GM18517 (cell line): ENCODE data around the gene RARRES2.

ENCODE experiments used
- ATAC-seq: cut with Tn5 transposase; IDR thresholded peaks from one replicate; pipeline ENCODE4 v1.9.1; 2021; ENCODE audit warnings: mild to moderate bottlenecking, moderate library complexity; ENCODE audit not compliant: unreplicated experiment

RARRES2 gene

DNA sequence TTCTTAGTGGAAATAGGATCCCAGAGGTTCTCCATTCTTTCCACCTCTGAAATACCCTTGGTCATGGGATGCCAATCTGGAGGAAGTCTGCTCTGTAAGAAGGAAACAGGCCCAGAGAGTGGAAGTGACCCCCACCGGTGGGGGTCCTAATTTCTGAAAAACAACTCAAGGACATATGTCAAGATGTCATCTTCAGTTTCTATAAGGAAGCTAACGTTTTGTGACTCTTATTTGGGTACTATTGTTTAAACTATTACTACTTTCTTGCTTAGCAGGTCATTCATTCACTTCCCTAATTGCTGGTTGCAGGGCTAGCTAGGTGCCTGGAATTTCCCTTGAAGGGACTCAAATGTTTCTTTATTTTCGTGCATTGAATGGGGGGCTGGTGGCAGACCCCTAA is 35.8 kb upstream of the RARRES2 start:
- ATAC-seq = no peak

DNA sequence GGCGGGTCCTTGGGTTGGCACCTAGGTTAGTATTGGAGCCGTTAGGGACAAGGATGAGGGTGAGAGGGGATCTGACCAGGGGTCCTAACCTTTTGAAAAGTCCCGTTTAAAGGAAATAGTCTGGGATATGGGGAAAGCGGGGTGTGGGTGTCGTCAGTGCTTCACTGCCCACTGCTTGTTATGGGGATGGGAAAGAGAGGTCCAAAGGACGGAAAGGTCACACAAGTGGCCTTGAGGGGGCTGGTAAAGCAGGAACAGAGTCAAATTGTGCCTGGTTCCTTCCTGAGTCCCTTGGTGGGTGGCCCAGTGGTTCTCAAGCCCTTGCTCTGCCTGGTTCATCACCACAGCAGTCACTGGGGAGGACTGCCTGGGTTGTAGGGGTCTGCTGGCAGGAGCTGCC is 35.1 kb upstream of the RARRES2 start:
- ATAC-seq = no peak

DNA sequence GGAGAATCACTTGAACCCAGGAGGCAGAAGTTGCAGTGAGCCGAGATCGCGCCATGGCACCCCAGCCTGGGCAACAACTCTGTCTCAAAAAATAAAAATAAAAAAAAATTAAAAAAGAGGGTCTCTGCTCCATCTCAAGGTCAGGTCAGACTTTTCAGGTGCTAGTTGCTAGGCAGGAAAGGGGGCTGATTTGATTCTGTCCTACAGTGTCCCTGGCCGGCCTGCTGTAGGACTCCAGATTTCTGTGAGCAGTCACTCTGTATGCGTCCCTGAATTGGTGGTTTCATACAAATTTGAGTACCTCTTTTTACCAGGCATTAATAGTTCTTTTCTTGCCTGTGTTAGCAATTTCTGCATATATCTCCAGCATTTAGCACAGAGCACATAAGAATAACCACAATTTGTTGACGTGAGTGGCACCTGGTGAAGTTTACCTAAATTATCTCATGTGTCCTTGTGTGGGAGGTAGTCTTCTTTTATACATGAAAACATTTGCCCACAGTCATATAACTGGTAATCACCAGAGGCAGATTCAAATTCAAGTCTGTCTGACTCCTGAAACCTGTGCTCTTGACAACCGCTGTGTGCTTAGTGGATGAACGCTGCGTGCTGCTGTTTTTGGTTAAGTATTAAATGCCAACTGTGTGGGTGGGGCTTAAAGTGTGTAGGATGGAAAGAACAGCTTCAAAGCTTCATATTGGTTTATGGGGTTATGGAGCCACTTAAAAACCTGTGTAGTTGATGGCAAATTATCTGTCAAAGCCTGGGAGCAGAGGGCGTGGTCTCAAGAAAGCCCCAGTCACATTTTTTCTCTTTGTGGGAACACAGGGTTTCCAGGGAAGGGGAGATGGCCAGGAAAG is 34.5 kb upstream of the RARRES2 start:
- ATAC-seq = peak; percentile 44

DNA sequence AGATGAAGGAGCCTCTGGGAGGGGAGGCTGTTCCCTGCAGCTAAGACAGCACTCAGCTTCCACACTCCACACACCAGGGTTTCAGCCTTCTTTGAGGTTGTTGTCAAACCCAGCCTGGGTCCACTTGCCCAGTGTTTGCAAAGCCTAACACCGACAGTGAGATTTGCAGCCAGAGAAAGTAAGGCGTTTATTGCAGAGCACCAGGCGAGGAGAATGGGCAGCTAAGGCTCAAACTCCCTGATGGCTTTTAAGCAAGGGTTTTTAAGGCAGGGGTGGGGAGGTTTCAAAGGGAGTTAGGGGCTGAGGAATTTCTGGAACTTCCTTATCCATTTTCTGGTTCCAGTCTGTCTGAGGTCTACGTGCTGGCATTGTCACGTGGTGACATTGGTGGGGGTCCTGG is 33.0 kb upstream of the RARRES2 start:
- no peak for ATAC-seq

DNA sequence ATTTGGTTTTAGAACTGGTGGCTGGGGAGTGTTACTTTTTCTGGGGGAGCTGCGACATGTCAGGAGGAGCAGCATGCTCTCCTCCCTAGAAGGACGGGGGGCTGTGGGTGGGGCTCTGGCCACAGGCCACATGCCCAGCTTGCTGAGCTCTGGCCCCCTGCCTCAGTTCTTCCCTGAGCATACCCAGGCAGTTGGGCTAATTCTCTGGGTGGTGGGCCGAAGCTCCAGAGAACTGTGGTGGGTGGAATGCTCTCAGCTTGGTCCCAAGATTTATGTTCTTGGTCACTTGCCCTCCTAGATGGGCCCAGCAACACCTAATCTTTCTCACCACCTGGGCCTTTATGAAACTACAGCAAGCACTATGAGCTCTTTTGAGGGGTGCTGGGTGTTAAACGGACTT is 32.6 kb upstream of the RARRES2 start:
- ATAC-seq = no peak

DNA sequence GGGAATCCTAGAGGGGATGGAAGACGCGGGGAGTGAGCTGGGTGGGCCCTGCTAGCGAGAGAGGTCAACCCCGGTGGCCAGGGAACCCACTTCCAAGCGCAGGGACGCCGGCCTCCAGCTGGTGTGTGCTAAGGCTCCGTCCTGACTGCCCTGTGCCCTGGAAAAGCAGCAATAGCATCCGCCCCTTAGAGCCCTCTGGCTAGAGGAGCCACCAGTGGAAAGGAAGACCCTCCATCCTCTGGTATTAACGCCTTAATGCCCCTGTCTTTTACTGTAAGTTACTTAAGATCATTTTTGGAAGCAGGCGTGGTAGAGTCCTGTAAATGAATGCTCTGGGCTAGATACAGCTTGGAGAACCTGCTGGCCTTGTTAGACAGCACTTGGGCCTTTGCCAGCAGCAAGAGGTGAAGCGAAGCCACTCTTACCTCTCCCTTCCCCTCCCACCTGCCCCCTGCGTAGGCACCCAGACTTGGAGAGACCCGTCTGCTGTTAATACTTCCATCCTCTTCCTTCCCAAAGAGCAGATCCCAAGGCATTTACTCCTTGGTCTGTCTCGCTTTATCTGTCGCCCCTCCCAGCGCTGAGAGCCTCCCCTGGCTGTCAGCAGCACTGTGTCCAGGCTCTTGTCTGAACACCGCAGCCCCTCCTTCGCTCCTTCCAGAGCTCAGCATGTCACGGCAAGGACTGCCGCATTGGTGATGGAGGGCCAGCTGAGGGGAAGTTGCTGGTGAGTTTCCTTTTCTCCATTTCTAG is 31.8 kb upstream of the RARRES2 start:
- ATAC-seq = no peak

DNA sequence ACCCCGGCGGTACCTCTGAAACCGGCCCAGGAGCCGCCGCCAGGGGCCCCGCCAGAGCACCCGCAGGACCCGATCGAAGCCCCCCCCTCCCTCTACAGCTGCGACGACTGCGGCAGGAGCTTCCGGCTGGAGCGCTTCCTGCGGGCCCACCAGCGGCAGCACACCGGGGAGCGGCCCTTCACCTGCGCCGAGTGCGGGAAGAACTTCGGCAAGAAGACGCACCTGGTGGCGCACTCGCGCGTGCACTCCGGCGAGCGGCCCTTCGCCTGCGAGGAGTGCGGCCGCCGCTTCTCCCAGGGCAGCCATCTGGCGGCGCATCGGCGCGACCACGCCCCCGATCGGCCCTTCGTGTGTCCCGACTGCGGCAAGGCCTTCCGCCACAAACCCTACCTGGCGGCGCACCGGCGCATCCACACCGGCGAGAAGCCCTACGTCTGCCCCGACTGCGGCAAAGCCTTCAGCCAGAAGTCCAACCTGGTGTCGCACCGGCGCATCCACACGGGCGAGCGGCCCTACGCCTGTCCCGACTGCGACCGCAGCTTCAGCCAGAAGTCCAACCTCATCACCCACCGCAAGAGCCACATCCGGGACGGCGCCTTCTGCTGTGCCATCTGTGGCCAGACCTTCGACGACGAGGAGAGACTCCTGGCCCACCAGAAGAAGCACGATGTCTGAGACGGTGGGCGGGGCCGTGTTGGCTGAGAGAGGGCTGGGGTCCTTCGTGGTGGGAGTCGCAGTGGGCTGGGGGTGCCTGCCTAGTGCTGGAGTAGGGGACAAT is 31.0 kb upstream of the RARRES2 start:
- ATAC-seq = no peak

DNA sequence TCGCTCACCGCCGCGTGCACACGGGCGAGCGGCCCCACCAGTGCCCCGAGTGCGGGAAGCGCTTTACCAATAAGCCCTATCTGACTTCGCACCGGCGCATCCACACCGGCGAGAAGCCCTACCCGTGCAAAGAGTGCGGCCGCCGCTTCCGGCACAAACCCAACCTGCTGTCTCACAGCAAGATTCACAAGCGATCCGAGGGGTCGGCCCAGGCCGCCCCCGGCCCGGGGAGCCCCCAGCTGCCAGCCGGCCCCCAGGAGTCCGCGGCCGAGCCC is 30.5 kb upstream of the RARRES2 start:
- no peak for ATAC-seq

DNA sequence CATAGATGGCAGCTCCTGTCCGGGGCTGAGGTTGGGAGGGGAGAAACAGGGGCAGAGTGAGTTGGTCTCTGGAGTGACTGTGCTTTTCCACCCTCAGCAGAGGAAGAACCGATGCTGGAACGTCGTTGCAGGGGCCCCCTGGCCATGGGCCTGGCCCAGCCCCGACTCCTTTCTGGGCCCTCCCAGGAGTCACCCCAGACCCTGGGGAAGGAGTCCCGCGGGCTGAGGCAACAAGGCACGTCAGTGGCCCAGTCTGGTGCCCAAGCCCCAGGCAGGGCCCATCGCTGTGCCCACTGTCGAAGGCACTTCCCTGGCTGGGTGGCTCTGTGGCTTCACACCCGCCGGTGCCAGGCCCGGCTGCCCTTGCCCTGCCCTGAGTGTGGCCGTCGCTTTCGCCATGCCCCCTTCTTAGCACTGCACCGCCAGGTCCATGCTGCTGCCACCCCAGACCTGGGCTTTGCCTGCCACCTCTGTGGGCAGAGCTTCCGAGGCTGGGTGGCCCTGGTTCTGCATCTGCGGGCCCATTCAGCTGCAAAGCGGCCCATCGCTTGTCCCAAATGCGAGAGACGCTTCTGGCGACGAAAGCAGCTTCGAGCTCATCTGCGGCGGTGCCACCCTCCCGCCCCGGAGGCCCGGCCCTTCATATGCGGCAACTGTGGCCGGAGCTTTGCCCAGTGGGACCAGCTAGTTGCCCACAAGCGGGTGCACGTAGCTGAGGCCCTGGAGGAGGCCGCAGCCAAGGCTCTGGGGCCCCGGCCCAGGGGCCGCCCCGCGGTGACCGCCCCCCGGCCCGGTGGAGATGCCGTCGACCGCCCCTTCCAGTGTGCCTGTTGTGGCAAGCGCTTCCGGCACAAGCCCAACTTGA is 29.9 kb upstream of the RARRES2 start:
- no peak for ATAC-seq

DNA sequence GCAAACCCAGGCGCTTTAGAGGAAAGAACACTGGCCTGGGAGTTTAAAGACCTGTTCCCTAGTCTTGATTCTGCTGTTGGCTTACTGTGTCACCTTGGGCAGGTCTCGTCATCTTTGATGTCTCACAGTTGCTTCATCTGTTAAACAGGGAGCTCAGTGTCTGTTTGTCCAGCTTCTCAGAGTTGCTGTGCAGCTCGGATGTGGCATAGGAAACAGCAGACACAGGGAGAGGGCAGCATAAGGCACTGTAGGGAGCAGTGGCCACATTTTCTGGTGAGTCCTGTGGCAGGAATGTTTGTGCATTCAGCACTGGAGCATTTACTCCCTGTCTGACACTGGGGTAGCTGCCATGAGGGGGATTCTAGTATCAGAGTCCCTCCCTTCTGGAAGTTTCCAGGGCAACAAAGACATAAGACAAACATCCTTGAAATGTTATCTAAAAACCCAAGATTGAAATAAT is 29.2 kb upstream of the RARRES2 start:
- ATAC-seq = no peak

DNA sequence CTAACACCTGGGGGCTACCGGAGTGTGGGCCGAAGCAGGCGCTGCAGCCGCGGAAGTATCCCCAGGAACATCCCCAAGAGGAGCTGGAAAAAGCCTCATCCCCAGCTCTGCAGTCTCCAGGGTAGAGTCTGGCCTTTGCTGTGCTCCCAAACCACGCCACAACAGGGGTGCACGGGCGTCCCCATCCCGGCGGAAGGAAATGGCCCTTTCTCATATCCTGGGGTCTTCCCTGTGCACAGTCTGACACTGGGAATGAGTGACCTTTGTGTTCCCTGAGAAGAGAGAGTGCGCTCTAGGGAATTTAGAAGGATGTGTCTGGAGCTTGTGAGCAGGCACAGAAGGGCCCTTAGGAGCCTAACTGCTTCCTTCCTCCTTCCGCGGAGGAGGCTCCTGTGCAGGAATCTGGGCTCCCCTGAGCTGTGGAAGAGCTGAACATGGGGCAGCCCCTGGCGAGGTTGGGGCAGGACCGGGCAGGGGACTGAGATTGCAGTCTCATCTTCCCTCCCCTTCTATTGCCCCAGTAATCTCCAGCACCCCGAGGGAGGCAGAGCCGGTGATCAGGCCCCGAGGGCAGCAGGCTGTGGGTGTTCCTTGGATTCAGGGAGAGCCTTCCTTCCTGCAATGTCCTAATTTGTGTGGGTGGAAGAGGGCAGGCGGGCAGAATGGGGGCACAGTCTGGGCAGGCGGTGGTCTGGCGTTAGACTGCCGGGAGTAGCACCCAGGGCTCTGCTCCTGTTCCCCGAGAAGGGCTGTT is 28.5 kb upstream of the RARRES2 start:
- no peak for ATAC-seq

DNA sequence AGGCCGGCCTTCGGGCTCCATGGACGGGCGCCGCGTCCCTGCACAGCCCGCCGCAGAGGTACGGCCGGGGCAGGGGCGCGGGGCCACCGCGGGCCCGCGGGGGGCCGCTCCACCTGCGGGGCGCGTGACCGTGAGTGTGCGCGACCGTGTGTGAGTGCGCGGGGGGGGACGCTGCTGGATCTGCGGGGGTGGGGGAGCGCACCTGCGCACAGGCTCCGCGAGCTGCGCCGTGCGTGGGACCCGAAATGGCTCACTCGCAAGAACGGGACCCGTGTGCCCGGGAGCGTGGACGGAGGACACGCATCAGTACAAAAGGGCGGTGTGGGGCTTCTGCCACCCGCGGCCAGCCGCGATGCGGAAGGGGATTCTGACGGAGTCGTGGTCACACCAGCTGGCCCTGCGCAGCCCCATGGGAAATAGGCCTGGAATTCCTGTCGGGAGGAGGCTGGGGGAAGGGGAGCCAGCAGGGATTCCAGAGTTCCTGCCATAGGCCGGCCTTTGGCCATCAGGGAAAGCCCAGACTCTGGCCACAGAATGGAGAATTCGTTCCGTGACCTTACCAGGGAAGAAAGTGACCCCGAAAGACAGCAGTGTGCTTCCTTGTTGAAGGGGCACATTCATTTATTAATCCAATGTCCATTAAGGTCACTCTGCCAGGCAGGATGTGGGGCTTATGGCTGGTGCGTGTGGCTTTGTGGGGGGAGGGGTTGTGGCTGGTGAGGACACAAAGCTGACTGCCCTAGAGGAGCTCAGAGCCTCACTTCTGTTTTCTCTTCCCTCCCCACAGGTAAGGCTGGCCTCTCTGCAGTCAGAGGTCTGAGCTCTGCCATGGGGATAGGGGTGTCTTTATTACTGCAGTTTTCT is 27.7 kb upstream of the RARRES2 start:
- ATAC-seq = peak; percentile 30

DNA sequence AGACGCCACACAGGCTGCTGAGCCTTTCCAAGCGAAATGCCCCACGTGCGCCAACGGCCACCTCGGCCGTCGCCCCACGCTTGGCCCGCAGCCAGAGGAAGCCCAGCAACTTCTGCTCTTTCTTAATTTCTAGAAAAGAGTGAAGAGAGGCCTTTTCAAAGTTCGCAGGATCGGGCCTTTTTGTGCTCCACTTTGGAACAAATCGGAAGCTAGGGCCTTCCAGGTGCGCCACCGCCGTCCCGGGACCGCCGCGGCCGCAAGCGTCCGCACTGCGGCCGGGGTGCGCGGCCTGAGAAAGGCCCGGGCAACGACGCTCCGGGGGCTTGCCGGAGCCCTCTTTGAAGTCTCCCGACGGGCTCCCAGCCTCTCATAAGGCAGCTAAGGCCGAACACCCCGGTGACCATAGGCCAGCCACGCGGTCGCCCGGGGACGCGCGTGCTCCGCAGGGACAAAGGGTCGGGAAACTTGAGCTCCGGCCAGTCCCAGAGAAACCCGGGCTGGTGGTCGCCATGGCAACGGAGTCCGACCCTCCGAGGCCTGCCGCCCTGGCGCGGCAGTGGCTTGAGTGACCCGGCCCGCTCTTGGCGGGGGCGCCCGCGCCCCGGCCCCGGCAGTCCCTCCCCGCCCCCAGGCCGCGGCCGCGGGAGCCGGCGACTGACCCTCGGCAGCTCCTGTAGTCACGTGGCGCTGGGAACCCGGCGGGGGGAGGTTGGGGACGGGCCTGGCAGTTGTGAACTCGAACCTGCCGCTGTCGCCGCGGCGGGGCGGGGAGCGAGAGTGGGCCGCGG is 26.9 kb upstream of the RARRES2 start, which contains the start of gene REPIN1:
TSS of gene REPIN1 (plus strand) at position 727 of the 788 bp plus-strand sequence. CDS start 890 bp downstream, outside the sequence.
- ATAC-seq = peak; percentile 47

DNA sequence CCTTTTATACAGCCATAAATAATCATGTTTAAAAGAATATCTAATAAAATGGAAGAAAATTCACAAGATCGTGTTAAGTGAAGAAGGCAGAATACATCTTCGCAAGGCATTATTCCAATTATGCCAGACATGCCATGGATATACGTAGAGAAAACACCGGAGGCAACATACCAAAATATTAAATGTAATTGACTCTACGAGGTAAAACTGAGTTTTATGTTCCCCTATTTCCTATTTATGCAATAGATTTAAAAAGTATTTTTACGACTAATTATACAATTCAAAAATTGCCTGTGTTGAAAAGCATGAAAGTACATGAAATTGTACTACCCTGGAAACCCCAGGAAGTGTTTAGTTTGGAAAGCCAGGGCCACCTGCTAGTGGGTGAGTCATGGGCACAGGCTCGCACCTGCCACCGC is 26.3 kb upstream of the RARRES2 start:
- ATAC-seq = no peak

DNA sequence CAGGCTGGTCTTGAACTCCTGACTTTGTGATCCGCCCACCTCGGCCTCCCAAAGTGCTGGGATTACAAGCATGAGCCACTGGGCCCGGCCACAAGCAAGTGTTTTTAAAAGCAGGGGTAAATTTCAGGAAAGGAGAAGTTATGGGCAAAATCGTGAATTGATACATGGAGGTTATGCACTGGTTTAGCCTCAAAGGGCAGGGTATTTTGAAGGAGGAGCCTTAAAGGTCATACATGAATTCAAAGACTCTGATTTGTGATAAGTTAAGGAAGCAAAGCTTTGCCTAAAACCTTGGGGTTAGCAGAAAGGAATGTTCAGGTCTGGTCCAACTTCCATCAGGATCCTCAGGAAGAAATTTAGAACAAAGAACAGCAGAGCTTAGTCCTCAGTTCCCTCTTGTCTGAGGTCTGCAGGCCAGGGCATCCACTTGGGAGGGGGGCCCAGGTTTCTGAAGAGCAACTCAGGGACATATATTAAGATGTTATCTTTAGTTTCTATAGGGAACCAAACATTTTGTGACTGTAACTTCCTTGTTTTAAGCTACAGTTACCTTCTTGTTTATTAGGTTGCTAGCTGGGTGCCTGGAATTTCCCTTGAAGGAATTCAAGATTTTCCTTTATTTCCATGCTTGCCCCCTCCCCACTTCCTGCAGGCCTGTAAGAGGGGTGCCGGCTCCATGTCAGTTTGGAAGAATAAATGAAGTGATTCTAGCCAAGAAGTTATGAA is 24.4 kb upstream of the RARRES2 start:
- ATAC-seq = no peak

DNA sequence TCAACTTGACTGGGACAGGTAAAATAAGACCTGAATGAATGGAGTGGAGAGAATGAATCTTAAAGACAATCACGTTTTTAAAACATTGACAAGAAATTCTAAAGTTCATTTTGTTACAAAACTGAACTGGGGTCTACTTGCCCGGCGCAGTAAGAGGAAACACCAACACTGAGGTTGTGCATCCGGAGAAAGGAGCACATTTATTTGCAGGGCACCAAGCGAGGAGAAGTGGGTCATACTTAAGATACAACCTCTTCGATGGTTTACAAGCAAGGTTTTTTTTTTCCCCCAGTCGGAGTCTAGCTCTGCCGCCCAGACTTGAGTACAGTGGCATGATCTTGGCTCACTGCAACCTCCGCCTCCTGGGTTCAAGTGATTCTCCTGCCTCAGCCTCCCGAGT is 23.8 kb upstream of the RARRES2 start:
- ATAC-seq = no peak

DNA sequence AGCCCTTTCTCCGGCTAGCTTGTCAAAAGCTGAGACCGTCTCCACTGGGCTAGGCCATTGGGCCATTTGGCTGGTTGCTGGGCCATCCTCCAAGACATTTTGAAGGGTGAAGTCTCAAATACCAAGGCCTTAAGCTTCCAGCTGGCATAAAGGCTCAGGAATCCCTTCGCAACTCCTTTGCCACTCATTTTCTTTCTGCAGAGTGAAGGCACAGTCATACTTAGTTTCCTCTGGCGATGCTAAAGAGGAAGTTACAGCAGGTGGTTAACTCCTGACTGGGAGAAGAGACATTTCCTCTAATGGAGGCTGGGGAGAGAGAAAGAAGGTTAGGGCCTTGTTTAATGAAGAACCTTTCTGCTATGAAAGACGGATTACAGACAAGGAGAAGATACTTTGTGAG is 22.4 kb upstream of the RARRES2 start:
- peak; percentile 37 for ATAC-seq
